HG02884 (cell line): ENCODE data around the gene RRH.

ENCODE experiments used
- ATAC-seq: cut with Tn5 transposase; IDR thresholded peaks from one replicate; pipeline ENCODE4 v1.9.1; 2021; ENCODE audit warnings: mild to moderate bottlenecking, moderate library complexity; ENCODE audit not compliant: unreplicated experiment

The RRH gene

DNA sequence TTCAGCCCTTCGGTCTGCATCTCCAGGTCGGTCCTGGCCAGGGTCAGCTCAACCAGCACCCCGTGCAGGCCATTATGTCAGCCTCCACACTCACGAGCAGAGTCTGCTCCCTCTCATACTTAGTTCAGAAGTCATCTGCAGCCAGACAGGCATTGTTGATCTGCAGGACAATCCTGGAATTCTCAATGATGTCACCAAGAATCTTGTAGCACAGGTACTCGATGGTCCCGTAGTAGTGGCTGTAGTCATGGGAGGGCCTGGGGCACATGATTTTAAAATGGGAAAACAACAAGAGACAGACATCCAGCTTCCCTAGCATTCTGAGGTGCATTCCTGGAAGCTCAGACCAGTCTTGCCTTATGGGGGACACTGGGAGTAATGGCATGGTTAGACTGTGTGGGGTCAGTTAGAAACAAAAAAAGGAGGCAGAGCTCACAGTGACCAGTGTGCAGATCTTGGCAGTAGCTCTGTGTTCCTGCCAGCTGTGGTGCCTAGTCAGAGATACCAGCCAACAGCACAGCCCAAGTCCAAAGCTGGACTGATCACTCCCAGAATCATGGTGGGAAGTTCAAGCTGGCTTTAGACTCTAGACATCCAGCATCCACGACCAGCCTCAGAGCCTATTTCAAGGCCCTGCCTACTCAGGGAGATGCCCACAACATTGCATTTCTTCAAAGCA, 52.0 kb downstream of the RRH start:
- no peak for ATAC-seq

DNA sequence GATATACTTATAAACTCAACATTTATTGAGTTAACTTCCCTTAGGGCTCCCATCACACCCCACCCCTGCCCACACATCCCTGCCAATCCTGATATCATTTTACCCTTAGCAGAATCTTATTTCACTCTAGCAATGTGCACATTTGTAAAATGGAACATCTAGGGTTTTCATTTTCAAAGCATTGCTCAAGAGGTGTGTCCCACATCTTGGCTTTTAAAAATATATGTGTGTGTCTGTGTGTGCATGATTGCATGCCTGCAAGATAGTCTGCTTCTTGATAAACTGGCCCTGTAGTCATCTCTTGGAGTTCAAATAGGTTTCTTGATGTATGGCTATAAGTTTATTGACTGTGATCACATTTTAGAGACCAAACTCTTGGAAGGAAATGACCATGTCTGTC, 58.5 kb downstream of the RRH start:
- ATAC-seq: no peak

DNA sequence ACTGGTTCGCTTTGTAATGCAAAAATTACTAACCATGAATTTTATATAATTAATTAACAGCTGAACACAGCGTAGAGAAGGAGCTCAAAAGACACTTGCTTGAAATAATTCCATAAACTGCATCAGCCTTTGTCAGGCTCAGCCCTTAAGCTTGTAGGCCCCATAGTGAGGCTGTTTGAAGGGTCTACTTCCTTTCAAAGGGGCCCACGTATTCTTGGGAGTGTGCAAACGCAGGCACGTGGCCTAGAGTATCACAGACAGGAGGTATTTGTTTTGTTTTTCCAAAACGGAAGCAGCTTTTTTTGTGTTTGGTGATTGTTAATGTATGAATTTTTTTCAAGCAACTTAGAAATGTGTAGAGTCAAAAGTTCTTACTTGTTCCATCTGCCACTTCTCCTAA, 59.3 kb downstream of the RRH start:
- ATAC-seq: no peak

DNA sequence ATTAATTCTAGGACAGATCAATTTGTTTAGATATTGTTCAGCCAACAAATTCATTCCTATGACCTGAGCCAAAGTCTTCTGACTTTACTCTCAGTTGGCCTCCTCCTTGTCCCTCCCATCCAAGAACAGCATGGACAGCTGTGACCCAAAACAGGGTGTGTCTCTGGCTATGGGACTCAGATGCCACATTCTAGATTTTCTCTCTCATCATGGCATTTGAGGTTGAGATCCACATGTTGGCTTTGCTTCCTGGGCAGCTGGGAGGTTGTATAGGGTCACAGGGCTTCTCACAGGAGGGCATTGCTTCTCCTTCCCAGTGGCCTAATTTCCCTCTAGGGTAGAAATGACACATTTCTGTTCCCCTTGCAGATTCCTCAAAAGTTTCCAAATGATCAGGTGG, 62.3 kb downstream of the RRH start:
- no peak for ATAC-seq
